Smooth muscle cell of the brain vasculature (primary cell): ENCODE results near the gene ADSS2.
"Not testable (repeated sequence)": the region's sequence is repeated elsewhere in the genome, so short reads cannot be mapped to it uniquely, and the experiment has no call there.

Source experiments
- DNase-seq: peaks from one replicate; pipeline ENCODE4 v3.0.0-alpha.2; 2012; ENCODE audit warnings: low read depth, low spot score

ADSS2 gene

DNA sequence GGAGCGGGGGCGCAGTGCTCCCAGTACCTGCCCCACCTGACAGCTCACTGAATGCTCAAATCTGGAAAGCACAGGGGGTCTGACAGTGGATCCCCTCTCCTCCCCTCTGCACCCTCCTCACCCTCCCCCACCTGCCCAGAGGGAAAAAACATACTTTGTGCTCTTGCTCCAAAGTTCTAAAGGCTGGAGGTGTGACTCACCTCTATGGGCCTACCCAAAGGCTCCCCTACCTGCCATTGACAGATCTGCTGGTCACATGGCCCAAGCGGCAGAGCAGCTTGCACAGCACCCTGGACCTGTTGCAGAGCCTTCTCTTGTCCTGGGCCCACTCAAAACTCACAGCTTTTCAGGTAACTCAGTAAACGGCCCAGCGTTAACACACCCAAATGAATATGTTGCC lies 55.7 kb downstream of the ADSS2 start:
- no peak for DNase-seq

DNA sequence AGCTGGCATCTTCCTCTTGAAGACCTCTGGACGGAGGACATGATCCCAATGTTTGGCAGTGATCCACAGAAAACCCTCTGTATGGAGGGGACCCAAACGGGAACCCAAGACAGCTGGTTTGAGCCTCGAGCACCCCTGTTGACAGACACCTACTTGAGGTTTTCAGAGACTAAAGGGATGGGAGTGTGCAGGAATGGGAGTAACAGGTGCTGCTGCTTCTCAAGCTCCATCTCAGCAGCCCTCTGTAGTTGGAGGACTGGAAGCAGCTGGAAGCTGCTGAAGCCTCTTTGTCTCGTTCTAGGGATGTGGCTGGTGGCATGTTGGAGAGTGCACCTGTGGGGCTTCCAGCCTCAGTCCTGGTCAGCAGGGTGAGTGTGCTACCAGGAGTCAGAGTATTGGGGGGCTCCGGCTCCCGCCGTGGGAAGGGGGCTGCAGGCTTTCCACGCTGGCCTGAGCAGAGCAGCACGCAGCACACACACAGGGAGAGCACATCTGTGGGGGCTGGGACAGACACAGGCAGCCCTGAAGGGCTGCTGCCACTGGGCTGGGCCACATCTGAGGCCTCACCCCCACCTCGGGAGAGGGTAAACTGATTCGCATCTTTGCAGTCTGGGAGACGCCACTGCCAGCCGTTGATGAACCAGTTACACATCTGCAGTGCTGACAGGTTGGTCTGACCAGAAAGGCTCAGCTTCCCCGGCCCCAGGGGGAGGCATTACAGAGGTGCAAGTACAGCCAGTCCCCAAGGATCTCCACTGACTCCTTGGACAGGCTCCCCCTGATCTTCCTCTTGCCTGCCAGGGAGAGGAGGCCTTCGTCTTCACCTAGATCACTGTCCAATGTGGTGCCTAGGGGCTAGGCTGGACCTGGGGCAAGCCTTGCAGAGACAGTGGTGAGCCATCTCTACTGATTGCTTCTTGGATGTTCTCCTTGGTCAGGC lies 56.6 kb downstream of the ADSS2 start:
- no peak for DNase-seq

DNA sequence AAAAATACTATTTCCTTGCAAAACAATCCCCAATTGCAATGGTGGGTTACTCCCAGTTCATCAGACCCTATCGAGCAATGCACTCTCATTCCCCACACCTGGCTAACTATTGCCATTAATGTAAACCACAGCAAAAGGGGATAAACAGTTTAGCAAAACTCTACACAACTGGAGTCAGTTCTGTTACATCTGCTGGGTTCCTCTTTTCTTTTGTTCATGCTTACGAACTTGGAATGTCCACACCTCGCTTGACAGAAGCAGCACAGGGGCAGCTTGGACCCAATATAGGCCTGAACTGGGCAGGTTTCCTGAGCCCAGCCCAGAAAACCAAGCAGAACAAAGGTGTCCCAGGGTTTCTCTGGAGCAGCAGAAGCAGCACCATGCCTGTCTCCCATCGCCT lies 57.4 kb downstream of the ADSS2 start:
- DNase-seq: no peak

DNA sequence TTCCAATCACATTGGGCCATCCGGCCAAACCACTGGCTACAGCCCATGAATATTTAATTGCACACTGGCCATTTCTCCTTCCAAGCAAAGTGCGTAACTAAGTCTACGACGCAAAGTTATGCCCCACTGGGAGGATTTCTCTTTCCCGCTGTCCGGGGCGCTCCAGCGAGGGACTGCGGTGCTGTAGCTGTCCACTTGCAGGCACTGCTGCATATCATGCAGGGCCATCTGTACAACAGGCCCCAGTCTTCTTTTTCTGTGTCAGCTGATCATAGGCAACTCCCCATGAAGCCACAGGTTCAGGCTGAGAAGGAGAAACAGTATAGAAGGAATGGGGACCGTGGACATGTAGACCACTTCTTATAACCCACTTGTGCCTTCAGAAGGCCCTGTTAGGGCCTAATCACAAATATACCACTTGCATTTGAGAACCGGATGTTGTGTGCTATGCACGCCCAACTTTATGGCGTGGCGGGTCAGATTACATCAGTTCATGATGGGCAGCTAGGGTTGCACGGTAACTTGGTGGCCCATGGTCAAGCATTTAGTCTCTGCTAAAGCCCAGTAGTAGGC lies 58.0 kb downstream of the ADSS2 start:
- no peak for DNase-seq

DNA sequence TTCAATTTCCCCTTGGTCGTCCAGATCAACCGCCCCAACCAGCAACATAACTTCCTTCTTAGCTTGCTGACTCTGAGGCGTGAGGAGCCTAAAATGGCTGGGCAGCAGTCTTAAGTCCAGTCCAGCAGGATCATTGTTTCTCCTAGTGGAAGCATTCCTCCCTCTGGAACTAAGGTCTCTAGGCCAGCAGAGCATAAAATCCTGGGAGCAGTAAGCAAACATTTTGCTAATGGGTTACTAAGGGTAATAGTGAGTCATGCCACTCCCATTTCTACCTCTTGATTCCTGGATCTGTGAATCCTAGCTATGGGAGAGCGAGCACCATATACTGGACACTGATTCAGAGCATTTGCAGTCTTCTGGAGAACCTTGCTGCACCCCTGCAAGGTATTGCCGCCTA lies 59.9 kb downstream of the ADSS2 start:
- no peak for DNase-seq

DNA sequence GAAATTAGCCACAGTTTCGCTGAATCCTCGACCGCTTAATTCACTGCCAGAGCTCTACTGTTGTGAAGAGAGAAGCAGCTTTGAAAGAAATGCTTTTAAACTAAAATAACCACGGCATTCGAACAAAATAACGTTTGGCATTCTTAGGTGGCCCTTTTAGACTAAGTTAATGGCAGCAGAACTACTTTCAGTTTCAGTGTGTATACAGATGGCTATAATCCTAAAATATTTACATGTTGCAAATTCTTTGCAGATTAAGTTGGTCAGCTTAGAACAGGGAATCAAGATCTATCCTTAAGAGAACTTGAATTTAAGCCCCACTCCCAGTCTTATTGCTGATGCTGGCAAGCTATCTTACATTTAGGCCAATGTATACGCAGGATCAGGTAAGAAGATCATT lies 62.7 kb downstream of the ADSS2 start:
- no peak for DNase-seq

DNA sequence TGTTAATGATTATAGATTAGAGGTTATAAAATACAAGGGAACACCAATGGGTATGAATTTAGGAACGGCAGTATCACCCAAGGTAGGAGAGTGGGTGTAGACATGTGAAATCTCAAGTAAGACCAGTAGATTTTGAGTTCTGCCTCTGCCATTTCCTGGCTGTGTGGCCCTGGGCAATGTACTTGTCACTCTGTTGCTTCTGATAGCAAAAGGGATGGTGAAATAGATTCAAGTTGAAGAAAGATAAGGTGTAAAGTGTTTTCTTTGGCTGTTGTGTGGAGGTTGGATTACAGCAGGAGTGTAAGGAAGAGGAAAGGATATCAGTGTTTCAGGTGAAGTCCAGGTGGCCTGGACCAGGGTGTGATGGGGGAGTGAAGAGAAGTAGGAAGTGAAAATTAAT lies 64.3 kb downstream of the ADSS2 start:
- DNase-seq: no peak

DNA sequence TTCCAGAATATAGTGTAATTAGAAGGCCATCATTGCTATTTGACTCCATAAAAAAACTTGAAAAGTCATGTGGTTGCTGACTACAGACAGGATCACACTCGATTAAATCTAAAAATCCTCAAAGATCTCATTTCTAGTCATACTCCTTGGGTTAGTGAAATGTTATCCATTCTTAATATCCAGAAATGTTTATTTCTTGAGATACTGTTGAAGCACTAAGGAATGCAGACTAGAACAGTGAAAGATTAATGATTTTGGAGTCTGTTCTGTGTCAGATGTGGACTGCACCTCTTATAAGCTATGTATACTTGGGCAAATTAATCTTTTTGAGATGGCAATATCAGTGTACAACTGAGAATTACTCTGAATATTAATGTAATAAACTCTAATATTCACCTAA lies 65.1 kb downstream of the ADSS2 start:
- no peak for DNase-seq

DNA sequence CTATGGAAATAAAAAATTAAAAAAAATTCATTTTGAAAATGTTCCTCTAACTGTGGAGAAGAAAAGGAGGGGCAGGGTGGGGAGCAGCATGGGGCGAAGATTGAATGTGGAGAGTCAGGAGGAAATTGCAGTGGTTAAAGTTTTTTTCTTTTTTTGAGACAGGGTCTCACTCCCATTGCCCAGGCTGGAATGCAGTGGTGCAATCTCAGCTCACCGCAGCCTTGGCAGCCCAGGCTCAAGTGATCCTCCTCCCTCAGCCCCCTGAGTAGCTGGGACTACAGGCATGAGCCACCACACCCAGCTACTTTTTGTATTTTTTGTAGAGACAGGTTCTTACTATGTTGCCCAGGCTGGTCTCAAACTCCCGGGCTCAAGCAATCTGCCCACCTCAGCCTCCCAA lies 67.6 kb downstream of the ADSS2 start:
- DNase-seq: no peak

DNA sequence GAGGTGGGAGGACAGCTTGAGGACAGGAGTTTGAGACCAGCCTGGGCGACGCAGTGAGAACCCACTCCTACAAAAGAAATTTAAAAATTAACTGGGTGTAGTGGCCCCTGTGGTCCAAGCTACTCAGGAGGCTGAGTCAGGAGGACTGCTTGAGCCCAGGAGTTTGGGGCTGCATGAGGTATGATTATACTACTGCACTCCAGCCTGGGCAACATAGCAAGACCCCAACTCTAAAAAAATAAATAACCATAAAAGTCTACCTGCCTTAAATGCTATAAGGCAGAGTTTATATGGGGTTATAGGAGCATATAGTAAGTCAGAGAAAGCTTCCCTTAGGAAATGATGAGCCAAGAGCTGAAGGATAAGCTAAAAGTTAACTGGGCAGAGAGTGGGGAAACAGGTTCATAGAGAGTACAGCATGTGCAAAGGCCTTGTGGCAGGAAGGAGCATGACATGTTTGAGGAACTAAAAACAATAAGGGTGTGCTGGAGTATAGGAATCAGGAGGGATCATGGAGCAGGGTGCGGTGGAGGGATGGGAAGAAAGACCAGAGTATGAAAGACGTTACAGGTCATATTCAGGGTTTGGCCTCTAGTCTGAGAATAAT lies 68.3 kb downstream of the ADSS2 start:
- DNase-seq: no peak

DNA sequence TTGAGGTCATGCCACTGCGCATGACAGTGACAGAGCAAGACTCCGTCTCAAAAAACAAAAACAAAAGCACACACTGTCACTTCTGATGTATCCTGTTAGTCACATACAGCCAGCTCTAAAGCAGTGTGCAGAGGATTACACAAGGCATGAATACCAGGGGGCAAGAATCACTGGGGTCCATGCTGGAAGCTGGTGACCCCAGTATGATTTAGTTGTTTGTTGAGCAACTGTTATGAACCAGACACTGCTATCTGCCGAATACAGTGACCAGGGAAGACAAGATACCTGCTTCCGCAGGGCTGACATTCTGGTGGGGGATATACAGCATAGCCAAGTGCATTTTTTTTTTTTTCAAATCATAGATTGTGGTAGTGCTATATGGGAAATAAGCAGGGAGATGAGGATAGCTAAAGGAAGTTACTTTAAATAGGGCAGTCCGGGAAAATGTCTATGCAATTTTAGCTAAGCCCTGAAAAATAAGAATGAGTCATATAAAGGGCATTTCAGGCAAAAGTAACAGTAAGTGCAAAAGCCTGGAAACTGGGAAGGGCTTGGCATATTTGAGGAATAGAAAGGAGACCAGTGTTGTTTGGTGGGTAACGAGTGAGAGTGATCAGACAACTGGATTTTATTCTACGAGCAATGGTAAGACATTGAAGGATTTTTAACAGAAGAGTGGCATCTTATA lies 69.7 kb downstream of the ADSS2 start:
- peak; percentile 29 for DNase-seq

DNA sequence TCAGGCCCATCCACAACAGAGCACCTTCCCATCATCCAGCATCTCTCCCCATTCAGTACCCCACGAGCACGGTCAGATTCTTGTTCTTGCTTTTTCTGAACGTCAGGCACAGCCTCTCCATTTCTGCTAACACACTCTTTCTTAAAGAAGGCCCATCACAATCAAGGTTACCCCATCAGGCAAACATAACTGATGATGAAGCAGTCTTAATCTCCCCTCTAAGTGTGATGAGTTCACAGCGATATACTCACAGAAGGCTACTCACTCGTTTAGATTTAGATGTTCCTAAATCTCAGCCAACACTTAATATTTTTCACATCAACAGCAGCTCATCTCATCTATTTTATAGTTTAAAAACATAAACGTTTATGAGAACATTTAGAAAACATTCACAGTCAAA lies 75.6 kb downstream of the ADSS2 start:
- no peak for DNase-seq

DNA sequence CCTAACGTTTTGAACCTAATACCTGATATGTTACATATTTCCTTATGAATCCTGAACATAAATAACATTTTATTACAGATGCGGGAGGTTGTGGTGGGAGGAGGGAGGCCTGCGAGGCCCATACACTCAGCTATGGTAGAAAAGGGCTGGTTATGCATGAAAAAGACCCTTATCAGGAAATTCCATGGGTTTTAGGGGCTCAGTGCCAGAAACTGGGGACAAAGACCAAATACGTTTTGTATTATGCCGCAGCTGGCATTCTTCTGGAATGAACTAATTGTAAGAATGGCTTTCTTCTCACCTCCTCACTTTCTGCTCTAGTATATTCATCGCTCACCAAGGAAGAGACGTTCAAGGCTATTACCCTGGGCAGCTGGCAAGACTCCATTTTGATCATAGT lies 76.7 kb downstream of the ADSS2 start:
- no peak for DNase-seq

DNA sequence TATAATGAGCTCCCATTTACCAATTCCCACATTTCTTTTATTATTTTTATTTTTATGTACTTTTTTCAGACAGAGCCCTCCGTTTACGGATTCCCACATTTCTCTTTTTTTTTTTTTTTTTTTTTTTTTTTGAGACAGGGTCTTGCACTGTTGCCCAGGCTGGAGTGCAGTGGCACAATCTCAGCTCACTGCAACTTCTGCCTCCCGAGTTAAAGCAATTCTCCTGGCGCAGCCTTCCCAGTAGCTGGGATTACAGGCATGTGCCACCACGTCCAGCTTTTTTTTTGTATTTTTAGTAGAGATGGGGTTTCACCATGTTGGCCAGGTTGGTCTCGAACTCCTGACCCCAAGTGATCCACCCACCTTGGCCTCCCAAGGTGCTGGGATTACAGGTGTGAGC lies 77.2 kb downstream of the ADSS2 start:
- DNase-seq: not testable (repeated sequence)

DNA sequence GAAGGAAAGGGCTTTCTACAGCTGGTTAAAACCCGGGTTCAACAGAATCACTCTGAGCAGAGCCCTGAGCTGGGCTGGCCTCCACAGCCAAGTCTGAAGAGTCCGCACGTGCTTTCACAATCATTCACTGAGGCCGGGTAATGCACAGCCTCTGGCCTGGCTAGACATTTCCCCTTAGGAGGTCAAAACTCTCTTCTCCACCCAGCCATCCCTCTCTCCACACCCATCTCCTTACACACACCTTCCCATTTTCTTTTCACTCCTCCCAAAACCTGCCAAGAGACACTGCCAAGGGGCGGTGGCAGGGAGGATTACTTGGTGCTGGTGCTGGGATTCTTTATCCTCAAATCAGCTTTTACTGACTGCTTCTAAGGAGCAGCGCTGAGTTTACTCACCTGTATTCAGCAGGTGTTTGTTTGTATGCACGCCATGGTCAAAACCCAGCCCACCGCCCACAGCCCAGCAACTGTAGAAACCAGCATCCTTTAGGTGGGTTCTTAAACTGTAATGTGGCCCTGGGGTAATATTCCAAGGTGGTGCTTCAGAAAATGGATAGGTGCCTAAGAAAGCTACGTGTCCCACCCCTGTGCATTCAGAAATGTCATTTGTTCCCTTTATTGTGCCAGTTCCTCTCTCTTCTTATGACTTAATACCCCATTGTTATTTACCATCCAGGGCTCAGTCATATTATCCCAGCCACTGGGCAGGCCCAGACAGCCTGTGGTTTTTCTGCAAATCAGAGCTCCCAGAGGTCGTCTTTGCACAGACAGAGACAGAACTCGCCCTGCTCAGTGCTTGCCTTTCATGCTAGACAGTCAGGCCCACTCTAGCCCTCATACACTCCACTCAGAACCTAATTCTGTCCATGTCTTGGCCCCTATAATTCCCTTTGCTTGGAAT lies 80.2 kb downstream of the ADSS2 start:
- DNase-seq: no peak

DNA sequence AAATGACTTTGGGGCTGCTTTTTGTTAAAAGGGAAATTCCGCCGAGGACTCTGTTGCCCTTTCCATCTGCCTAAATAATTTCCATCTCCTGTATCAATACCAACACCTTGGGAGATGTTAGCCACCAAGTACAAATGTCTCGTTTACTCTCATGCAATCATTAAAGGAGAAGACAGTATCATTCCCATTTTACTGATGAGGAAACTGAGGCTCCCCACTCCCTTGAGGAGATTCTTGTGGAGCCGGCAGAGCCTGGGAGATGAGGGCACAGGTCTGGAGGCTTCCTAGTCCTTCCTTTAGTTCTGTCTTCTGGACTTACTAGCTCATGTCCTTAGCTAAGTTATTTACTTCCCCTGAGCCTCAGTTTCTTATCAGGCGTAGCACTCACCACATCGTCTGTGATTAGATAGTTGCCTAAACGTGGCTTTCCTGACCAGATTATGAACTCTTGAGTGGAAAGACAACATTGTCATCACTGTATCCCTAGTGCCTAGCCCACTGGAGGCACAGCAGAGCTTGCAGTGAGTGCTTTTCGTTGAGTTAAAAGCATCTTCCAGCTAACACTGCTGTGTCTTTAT lies 81.6 kb downstream of the ADSS2 start:
- DNase-seq: no peak

DNA sequence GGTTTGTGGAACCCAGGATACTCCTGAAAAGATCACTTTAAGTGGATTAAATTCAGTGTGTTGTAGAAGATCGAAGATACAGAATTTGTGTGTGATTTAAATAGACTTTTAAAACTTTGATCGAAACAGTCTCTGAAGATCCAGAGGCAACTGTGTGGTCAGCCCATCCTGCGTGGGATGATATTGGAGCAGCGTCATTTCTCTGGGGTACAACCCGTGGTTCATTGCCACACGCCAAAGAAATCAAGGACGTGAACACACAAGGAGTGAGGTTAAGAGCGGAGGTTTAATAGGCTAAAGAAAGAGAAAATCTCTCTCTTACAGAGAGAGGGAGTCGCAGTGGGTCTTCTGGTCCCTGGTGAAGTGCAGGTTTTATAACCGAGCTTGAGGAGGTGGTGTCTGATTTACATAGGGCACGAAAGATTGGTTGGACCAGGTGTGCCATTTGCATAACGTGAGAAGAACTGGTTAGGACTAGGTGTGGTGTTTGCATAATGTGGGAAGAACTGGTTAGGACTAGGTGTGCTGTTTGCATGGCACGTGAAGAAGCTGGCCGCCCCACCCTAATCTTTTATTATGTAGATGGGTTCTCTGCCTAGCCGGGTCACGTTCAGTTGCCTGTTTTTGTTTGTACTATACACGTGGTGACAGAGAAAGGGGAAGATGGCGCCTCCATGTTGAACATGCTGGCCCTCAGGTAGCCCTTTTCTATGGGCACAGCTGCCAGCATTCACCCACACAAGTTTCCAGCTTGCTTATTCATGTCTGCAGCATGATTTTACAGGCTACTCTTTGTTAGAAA lies 82.3 kb downstream of the ADSS2 start:
- DNase-seq: no peak

DNA sequence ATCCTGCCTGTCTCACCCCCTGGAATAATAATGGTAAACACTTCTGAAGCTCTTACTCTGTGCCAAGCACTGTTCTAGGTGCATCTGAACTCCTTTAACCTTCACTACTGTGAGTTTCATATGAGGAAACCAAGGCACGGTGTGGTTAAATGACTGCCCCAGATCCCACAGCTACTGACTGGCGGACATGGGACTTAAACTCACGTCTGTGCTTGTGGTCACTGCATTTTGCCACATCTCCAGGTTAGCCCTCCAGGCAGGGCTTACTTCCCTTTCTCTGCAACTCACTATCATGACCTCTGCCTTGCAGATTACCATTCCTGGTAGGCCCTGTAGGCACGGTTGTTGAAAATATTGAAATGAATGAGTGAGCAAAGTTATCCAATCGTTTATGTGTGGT lies 83.4 kb downstream of the ADSS2 start:
- no peak for DNase-seq

DNA sequence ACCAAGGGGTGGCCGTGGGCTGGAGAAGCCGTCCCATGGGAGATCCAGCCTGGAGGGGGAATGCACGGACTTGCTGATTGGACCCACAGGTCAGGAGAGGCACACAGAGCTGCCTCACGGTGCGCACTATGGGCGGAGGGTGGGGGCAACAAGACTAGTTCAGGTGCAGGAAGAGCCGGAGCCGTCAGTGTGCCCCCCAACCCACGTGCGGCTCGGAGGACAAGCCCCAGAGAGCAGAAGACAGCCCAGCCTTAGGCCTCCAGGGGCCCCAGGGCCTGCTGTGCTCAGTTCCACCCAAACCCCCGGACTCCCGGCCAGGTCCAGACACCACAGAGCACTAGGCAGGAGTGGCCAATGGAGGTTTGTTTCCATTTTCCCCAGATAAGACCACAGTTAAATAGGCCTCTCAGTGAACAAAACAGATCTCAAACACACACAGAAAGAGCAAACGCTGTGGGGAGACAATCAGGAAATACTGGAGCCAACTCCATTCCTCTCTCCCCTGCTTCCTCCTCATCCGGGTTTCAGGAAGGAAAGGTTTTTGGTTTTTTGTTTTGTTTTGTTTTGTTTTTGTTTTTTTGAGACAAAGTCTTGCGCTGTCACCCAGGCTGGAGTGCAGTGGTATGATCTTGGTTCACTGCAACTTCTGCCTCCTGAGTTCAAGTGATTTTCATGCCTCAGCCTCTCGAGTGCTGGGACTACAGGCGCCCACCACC lies 84.2 kb downstream of the ADSS2 start:
- DNase-seq: no peak
